Measurements from ENCODE around the gene GLRB.

DNA sequence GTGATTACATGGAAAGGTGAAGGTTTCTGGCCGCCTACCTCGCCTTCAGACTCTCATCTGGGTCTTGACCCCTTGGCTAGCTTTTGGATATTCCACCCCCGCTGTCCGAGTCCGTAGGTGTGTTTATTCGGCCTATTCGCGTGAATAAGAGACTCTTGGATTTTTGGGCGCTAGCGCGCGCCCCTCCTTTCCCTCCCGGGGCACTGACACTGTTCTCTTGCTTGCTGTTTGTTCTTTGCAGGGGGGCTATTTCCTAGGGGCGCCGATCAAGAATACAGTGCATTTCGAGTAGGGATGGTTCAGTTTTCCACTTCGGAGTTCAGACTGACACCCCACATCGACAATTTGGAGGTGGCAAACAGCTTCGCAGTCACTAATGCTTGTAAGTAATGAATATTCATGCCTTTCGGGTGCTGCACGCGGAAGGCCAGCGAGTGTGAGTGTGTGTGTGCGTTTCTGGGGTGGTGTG is 145.5 kb downstream of the GLRB start:
- TF ChIP-seq POLR2AphosphoS5 (IDR thresholded peaks at IDR 0.05; ENCODE audit: low read depth, low read length) (no peak), CTCF (IDR thresholded peaks at IDR 0.05) (no peak)
